GM18867 (cell line): ENCODE data around the gene AFDN.

Experiments used
- ATAC-seq: cut with Tn5 transposase; IDR thresholded peaks from one replicate; pipeline ENCODE4 v1.9.1; 2021; ENCODE audit warnings: mild to moderate bottlenecking, moderate library complexity; ENCODE audit not compliant: unreplicated experiment

The AFDN gene

DNA sequence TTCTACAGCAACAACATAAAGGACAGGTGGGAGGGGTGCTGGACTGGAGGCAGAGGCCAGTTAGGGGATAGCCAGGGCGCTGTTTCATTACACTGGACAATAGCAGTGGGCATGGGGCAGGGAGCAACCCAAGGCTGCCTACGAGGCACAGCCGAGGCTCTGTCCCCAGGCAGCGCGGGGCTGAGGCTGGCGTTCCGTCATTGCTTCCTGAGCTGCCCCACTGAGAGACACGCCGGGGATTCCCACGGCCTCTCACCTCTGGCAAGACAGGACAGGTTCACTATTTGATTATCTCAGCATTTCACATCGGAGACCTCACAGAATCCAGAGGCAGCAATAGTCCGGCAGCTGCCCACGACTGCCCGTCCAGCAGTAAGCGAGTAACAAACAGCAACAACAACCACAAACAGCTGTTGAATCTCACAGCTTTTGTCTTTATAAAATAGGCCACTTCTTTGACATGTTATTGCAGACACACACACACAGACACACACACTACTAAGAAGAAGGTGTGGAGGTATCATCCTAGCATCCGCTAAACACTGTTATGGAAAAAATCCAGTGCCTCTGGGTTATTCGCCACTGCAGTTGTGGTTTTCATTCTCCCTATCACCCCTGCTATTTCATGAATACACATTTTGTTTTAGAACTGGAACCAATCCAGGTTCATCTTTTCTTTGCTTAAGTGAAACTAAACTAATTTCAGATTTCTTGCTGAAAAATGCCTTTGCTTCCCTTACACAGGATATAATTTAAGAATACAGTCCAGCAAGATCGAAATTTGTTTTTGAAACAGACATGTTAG lies 190.2 kb downstream of the AFDN start:
- ATAC-seq = no peak

- no peak for ATAC-seq
Measured at GRCh38 chr6:168017629-168018028, 190.9 kb downstream of the AFDN start.

- ATAC-seq = no peak
Measured at GRCh38 chr6:168018664-168019063, 192.0 kb downstream of the AFDN start.

DNA sequence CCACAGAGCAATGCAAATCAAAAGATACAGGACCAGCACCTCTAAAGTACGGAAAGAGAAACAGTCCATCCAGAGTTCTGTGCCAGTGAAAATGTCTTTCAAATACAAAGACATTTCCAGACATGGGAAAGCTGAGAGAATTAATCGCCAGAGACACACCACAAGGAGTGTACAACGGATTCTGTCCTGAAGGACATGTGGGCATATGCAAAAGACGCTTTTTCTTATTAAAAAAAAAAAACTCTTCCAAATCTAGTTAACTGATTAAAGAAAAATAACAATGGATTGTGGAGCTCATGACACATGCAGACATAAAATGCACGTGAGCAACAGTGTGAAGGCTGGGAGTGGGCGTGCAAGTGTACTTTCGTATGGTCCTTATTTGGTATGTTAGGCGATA lies 193.5 kb downstream of the AFDN start:
- no peak for ATAC-seq

DNA sequence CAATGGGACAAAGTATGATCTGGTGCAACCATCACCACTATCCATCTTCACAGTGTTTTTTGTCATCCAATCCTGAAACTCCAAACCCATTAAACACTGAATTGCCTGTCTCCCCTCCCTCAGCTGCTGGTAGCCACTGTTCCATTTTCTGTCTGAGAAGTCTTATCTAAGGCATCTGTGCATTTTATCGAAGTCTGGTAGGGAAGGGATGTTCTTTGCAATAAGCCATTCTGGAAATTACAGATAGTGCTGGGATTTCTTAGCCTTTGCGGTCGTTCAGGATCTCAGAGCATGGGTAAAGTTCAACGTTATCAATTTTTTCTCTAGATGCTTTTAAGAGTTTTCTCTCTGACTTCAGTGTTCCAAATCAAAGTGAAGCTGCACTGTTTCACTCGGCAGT lies 194.9 kb downstream of the AFDN start:
- no peak for ATAC-seq
